ENCODE data around the gene TLCD1. TPM values are rescaled to one million over a fixed set of nuclear protein-coding genes. Genes with fewer than 3 reads are reported as not detected.

The TLCD1 gene
- total and polyA plus RNA-seq, 2 donors (not counting 1 experiment from before 2014, with no cell fraction given) = 0.49 to 3.1 TPM

DNA sequence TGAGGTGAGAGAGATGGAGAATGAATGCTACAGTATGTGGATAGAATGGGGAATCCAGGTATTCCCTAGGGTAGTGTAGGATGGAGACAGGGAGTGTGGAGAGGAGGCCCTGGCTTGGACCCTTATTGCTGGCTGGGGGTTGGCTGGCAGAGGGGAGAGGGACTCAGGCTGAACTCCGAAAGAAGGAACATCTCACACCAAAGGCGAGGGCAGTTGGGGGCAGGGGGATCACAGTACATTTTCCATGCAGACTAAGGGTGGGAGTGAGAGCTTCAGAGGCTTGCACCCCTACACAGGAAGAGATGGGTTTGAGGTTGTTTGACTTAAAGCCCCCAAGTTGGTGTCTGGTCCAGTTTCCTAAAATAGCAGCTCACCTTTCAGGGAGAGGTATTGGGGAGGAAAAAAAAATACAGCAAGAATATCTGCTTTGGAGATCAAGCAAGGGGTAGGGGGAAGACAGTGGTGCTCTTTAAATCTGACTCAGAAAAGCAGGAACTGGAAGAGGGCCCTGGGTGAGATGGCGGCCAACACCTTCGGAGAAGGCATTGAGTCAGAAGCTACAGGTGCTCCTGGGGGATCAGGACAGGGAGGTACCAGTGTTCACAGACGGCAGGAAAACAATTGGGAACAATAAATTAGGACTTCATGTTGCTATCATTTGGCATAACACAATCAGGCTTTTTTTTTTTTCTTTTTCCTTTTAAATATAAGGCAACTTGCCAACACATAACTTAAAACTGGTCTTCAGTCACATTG is 30.2 kb upstream of the TLCD1 start:
- TF ChIP-seq EZH2 (IDR thresholded peaks at IDR 0.05; ENCODE audit: borderline replicate concordance, insufficient read depth, low read depth, low read length, poor library complexity, severe bottlenecking) = no peak
- TF ChIP-seq, protein P1, sequence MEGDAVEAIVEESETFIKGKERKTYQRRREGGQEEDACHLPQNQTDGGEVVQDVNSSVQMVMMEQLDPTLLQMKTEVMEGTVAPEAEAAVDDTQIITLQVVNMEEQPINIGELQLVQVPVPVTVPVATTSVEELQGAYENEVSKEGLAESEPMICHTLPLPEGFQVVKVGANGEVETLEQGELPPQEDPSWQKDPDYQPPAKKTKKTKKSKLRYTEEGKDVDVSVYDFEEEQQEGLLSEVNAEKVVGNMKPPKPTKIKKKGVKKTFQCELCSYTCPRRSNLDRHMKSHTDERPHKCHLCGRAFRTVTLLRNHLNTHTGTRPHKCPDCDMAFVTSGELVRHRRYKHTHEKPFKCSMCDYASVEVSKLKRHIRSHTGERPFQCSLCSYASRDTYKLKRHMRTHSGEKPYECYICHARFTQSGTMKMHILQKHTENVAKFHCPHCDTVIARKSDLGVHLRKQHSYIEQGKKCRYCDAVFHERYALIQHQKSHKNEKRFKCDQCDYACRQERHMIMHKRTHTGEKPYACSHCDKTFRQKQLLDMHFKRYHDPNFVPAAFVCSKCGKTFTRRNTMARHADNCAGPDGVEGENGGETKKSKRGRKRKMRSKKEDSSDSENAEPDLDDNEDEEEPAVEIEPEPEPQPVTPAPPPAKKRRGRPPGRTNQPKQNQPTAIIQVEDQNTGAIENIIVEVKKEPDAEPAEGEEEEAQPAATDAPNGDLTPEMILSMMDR (IDR thresholded peaks at IDR 0.05) = no peak
- Histone ChIP-seq H2AFZ (ENCODE audit: insufficient read depth, low read depth, low read length, poor library complexity, severe bottlenecking) (no peak overlapping the region), H3K9me3 (ENCODE audit: control extremely low read depth in 1 of 3, control insufficient read depth in 2 of 3, insufficient read depth in 1 of 3, low read length in 2 of 3) (no peaks in the 10 kb centered on the region), H3K36me3 (replicated peaks in 1 of 2; ENCODE audit: control extremely low read depth in 1 of 2, control insufficient read depth in 1 of 2, extremely low read depth in 1 of 2, insufficient read depth in 2 of 2, low read length in 1 of 2) (peaks cover 4 to 44% of the 10 kb centered on the region in 2 experiments), H3K9ac (ENCODE audit: low read length) (no peak overlapping the region), H3K27me3 (replicated peaks in 1 of 4; ENCODE audit: control extremely low read depth in 1 of 4, control insufficient read depth in 3 of 4, insufficient read depth in 4 of 4, low read length in 3 of 4) (no peaks in the 10 kb centered on the region), H3K4me3 (ENCODE audit: control extremely low read depth in 1 of 5, extremely low read depth in 1 of 5, insufficient read depth in 1 of 5, low read depth in 2 of 5, low read length in 4 of 5) (no peak overlapping the region), H3K4me2 (replicated peaks; ENCODE audit: low read depth, low read length, poor library complexity, severe bottlenecking) (no peak overlapping the region), H3K27ac (ENCODE audit: low read length in 2 of 2) (no peak overlapping the region), H4K20me1 (ENCODE audit: control insufficient read depth, insufficient read depth, low read length, poor library complexity, severe bottlenecking) (peaks cover 28% of the 10 kb centered on the region), H3K79me2 (ENCODE audit: control insufficient read depth, insufficient read depth, low read length) (peaks cover 36% of the 10 kb centered on the region), H3K4me1 (ENCODE audit: control insufficient read depth in 2 of 2, insufficient read depth in 2 of 2, low read length in 2 of 2) (peaks cover 0 to 3% of the 10 kb centered on the region in 2 donors)
- POLR2A ChIA-PET = no interaction called here
- ATAC-seq (ENCODE audit: low read depth) = no peak
- intact Hi-C loops (cut with micrococcal nuclease) = no loop called here
- no peaks in the 10 kb centered on the region for H3K27me3 Mint-ChIP-seq
- no peaks in the 10 kb centered on the region for H3K9me3 Mint-ChIP-seq (ENCODE audit: insufficient read depth)
- H3K4me3 Mint-ChIP-seq = no peak overlapping the region
- CTCF ChIA-PET = interaction anchor here (0.7 to 1.5 kb wide), 4 partner anchors 8 to 170 kb away, joined by 3 to 7 read pairs (median 3); partner anchors contain the start of gene TLCD1
- H3K27ac Mint-ChIP-seq = no peak overlapping the region
- H3K4me1 Mint-ChIP-seq = peaks cover 4% of the 10 kb centered on the region
- DNase-seq = peak; percentile 29
- 95% methylated on average over 2 of the region's 5 CpGs for WGBS (ENCODE audit: insufficient coverage)

DNA sequence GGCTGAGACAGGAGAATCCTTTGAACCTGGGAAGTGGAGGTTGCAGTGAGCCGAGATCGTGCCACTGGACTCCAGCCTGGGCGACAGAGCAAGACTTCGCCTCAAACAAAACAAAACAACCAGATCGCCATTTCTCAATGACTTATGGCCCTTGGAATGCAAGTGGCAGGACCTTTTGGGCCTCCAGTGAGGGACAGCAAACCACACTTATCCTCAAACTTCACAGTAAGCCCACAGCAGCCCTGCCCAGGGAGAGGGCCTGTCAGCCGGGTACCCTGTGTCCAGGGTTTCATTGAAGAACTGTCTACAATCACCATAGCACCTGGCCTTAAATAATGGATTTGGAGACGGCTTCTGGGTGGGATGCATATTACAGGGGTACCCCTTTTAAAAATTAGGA is 29.5 kb upstream of the TLCD1 start:
- no peak overlapping the region for H2AFZ ChIP-seq (ENCODE audit: insufficient read depth, low read depth, low read length, poor library complexity, severe bottlenecking)
- H3K4me3 ChIP-seq (ENCODE audit: control extremely low read depth in 1 of 5, extremely low read depth in 1 of 5, insufficient read depth in 1 of 5, low read depth in 2 of 5, low read length in 4 of 5) = no peak overlapping the region
- ChIA-PET CTCF (interaction anchor here (1.5 to 18.9 kb wide), 3 partner anchors 8 to 29 kb away, joined by 7 to 1020 read pairs (median 14); partner anchors contain the start of genes NEK8, RPL23A and TLCD1), POLR2A (no interaction called here)
- peaks cover 2 to 46% of the 10 kb centered on the region in 2 experiments for H3K36me3 ChIP-seq (replicated peaks in 1 of 2; ENCODE audit: control extremely low read depth in 1 of 2, control insufficient read depth in 1 of 2, extremely low read depth in 1 of 2, insufficient read depth in 2 of 2, low read length in 1 of 2)
- Mint-ChIP-seq H3K27me3 (no peaks in the 10 kb centered on the region), H3K9me3 (ENCODE audit: insufficient read depth) (no peaks in the 10 kb centered on the region), H3K4me1 (peaks cover 3% of the 10 kb centered on the region), H3K27ac (no peak overlapping the region), H3K4me3 (no peak overlapping the region)
- WGBS (ENCODE audit: insufficient coverage) = 95% methylated on average over 3 of the region's 7 CpGs
- H3K79me2 ChIP-seq (ENCODE audit: control insufficient read depth, insufficient read depth, low read length) = peaks cover 42% of the 10 kb centered on the region
- H3K27me3 ChIP-seq (replicated peaks in 1 of 4; ENCODE audit: control extremely low read depth in 1 of 4, control insufficient read depth in 3 of 4, insufficient read depth in 4 of 4, low read length in 3 of 4) = no peaks in the 10 kb centered on the region
- no peaks in the 10 kb centered on the region for H3K9me3 ChIP-seq (ENCODE audit: control extremely low read depth in 1 of 3, control insufficient read depth in 2 of 3, insufficient read depth in 1 of 3, low read length in 2 of 3)
- H3K27ac ChIP-seq (ENCODE audit: low read length in 2 of 2) = no peak overlapping the region
- peaks cover 34% of the 10 kb centered on the region for H4K20me1 ChIP-seq (ENCODE audit: control insufficient read depth, insufficient read depth, low read length, poor library complexity, severe bottlenecking)
- ATAC-seq (ENCODE audit: low read depth) (no peak), DNase-seq (peak; percentile 27)
- no peak overlapping the region for H3K4me2 ChIP-seq (replicated peaks; ENCODE audit: low read depth, low read length, poor library complexity, severe bottlenecking)
- H3K9ac ChIP-seq (ENCODE audit: low read length) = no peak overlapping the region
- TF ChIP-seq, protein P1 (IDR thresholded peaks at IDR 0.05) = no peak
- no peak for TF ChIP-seq EZH2 (IDR thresholded peaks at IDR 0.05; ENCODE audit: borderline replicate concordance, insufficient read depth, low read depth, low read length, poor library complexity, severe bottlenecking)
- peaks cover 3% of the 10 kb centered on the region in 2 donors for H3K4me1 ChIP-seq (ENCODE audit: control insufficient read depth in 2 of 2, insufficient read depth in 2 of 2, low read length in 2 of 2)
- intact Hi-C loops (cut with micrococcal nuclease) = no loop called here
